ENCODE data around the gene AHSP. TPM values are rescaled to one million over a fixed set of nuclear protein-coding genes. Genes with fewer than 3 reads are reported as not detected.

Gene AHSP
- total RNA-seq, 1 donor from 2014 or later = not detected

- H3K4me3 Mint-ChIP-seq (ENCODE audit: unreplicated experiment) = no peak overlapping the region
- H3K36me3 Mint-ChIP-seq (ENCODE audit: unreplicated experiment) = peaks cover under 1% of the 10 kb centered on the region
- no peaks in the 10 kb centered on the region for H3K9me3 Mint-ChIP-seq (ENCODE audit: unreplicated experiment)
- H3K27me3 Mint-ChIP-seq (ENCODE audit: unreplicated experiment) = peaks cover 3% of the 10 kb centered on the region
- TF ChIP-seq CTCF (IDR thresholded peaks at IDR 0.05) = no peak
- no peak for DNase-seq (ENCODE audit: extremely low spot score, unreplicated experiment)
- peaks cover 15% of the 10 kb centered on the region for H3K4me1 Mint-ChIP-seq (ENCODE audit: unreplicated experiment)
- no peak overlapping the region for H3K27ac Mint-ChIP-seq (ENCODE audit: unreplicated experiment)
Measured at GRCh38 chr16:31484491-31485171, 43.1 kb upstream of the AHSP start.

- Mint-ChIP-seq H3K4me3 (ENCODE audit: unreplicated experiment) (no peak overlapping the region), H3K4me1 (ENCODE audit: unreplicated experiment) (peaks cover 15% of the 10 kb centered on the region), H3K9me3 (ENCODE audit: unreplicated experiment) (no peaks in the 10 kb centered on the region), H3K36me3 (ENCODE audit: unreplicated experiment) (peaks cover 3% of the 10 kb centered on the region), H3K27ac (ENCODE audit: unreplicated experiment) (no peak overlapping the region), H3K27me3 (ENCODE audit: unreplicated experiment) (peaks cover 3% of the 10 kb centered on the region)
- no peak for TF ChIP-seq CTCF (IDR thresholded peaks at IDR 0.05)
- DNase-seq (ENCODE audit: extremely low spot score, unreplicated experiment) = no peak
Measured at GRCh38 chr16:31485571-31485970, 42.1 kb upstream of the AHSP start.

- H3K4me3 Mint-ChIP-seq (ENCODE audit: unreplicated experiment) = no peak overlapping the region
- H3K4me1 Mint-ChIP-seq (ENCODE audit: unreplicated experiment) = peaks cover 11% of the 10 kb centered on the region
- H3K27me3 Mint-ChIP-seq (ENCODE audit: unreplicated experiment) = peaks cover 3% of the 10 kb centered on the region
- H3K27ac Mint-ChIP-seq (ENCODE audit: unreplicated experiment) = no peak overlapping the region
- no peak for TF ChIP-seq CTCF (IDR thresholded peaks at IDR 0.05)
- no peaks in the 10 kb centered on the region for H3K9me3 Mint-ChIP-seq (ENCODE audit: unreplicated experiment)
- DNase-seq (ENCODE audit: extremely low spot score, unreplicated experiment) = no peak
- H3K36me3 Mint-ChIP-seq (ENCODE audit: unreplicated experiment) = peaks cover 7% of the 10 kb centered on the region
Measured at GRCh38 chr16:31486045-31486444, 41.7 kb upstream of the AHSP start.

GRCh38 chr16:31487071-31487719 lies 40.5 kb upstream of the AHSP start:
- Mint-ChIP-seq H3K4me1 (ENCODE audit: unreplicated experiment) (peaks cover 11% of the 10 kb centered on the region), H3K27ac (ENCODE audit: unreplicated experiment) (no peak overlapping the region), H3K9me3 (ENCODE audit: unreplicated experiment) (no peaks in the 10 kb centered on the region), H3K4me3 (ENCODE audit: unreplicated experiment) (peak overlapping the region; percentile 74), H3K36me3 (ENCODE audit: unreplicated experiment) (peaks cover 11% of the 10 kb centered on the region), H3K27me3 (ENCODE audit: unreplicated experiment) (peaks cover 3% of the 10 kb centered on the region)
- no peak for TF ChIP-seq CTCF (IDR thresholded peaks at IDR 0.05)
- no peak for DNase-seq (ENCODE audit: extremely low spot score, unreplicated experiment)

- H3K27ac Mint-ChIP-seq (ENCODE audit: unreplicated experiment) = no peak overlapping the region
- peak overlapping the region; percentile 74 for H3K4me3 Mint-ChIP-seq (ENCODE audit: unreplicated experiment)
- H3K36me3 Mint-ChIP-seq (ENCODE audit: unreplicated experiment) = peaks cover 18% of the 10 kb centered on the region
- no peak for DNase-seq (ENCODE audit: extremely low spot score, unreplicated experiment)
- no peak for TF ChIP-seq CTCF (IDR thresholded peaks at IDR 0.05)
- peaks cover 3% of the 10 kb centered on the region for H3K27me3 Mint-ChIP-seq (ENCODE audit: unreplicated experiment)
- peaks cover 11% of the 10 kb centered on the region for H3K4me1 Mint-ChIP-seq (ENCODE audit: unreplicated experiment)
- H3K9me3 Mint-ChIP-seq (ENCODE audit: unreplicated experiment) = no peaks in the 10 kb centered on the region
Measured at GRCh38 chr16:31487720-31488467, 39.8 kb upstream of the AHSP start.

Measured in osteocyte (in vitro differentiated cells).